ENCODE results near the gene ZNF546.

ZNF546 gene

GRCh38 chr19:40056505-40056904 is 59.6 kb downstream of the ZNF546 start:
- DNase-seq = no peak

GRCh38 chr19:40057166-40057565 is 60.3 kb downstream of the ZNF546 start:
- DNase-seq = no peak

GRCh38 chr19:40059624-40060023 is 62.8 kb downstream of the ZNF546 start:
- no peak for DNase-seq

- no peak for DNase-seq
These were observed 73.2 kb downstream of the ZNF546 start for GRCh38 chr19:40070058-40070457.
